ENCODE measurements around the gene LMX1A.

- TF ChIP-seq CTCF (IDR thresholded peaks at IDR 0.05; ENCODE audit: poor library complexity, severe bottlenecking) (no peak), TAF1 (IDR thresholded peaks at IDR 0.05; ENCODE audit: low read depth) (no peak), EP300 (conservative IDR thresholded peaks at IDR 0.05; ENCODE audit: poor library complexity, severe bottlenecking) (no peak), RAD21 (conservative IDR thresholded peaks at IDR 0.05) (no peak), EZH2 (IDR thresholded peaks at IDR 0.05; ENCODE audit: borderline replicate concordance, insufficient read depth, low read length, poor library complexity, severe bottlenecking) (no peak), REST (IDR thresholded peaks at IDR 0.05; ENCODE audit: borderline replicate concordance) (no peak)
Observed at GRCh38 chr1:165350840-165351239, 5.7 kb downstream of the LMX1A start.

Measured in neural cell (in vitro differentiated cells).